T-helper 1 cell treated with Interleukin-12 subunit alpha and Interleukin-12 subunit beta and Interleukin-4 antibody, amounts not matched to agents 30 ng/mL and 1 ng/mL, for 36 hours (primary cell): ENCODE measurements around the gene SETD4. TPM values are rescaled to one million over a fixed set of nuclear protein-coding genes. Genes with fewer than 3 reads are reported as not detected.

Experiments
- intact Hi-C: fragments of 100-400 bp; cut with micrococcal nuclease; formaldehyde crosslinking; loops from one replicate; pipeline ENCODE4 v1.15.1; 2024
- total RNA-seq: library from RNA; stranded (reverse); gene quantifications from 2 replicates; pipeline ENCODE4 v1.2.3, GENCODE V29; 2022

Gene SETD4
- total RNA-seq, 1 donor from 2014 or later = 18.4 TPM

DNA sequence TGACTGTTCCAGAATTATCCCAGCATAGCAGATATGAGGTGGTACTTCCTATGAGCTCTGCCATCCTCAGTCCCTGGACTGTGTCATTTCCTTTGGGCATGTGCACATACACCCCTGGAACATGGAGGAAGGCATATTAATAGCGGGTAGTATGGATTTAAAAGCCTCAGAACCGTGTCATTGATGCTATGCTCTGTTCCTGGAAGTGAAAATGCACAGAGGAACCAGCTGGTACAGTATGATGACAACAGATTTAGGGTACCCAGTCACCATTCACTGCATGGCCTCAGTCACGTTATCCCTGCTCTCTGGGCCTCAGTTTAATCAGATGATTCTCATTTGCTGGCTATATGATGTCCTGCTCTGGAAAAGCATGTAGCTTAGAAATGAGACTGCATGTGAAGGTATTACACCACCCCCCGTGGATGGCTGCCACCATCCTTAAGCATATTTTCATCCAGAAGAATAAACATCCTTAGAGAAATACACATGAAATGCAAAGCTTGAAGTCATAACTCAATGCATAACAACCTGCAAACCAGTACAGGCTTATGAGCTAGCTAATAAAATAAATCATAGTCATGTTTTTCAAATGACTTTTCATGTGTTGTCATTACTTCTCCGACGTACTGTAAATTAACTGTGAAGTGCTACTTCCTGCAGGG lies 37.8 kb downstream of the SETD4 start:
- intact Hi-C loops = loop anchor here (10.0 kb wide), 1 partner anchor 618 kb away; no protein-coding TSS in a partner anchor

DNA sequence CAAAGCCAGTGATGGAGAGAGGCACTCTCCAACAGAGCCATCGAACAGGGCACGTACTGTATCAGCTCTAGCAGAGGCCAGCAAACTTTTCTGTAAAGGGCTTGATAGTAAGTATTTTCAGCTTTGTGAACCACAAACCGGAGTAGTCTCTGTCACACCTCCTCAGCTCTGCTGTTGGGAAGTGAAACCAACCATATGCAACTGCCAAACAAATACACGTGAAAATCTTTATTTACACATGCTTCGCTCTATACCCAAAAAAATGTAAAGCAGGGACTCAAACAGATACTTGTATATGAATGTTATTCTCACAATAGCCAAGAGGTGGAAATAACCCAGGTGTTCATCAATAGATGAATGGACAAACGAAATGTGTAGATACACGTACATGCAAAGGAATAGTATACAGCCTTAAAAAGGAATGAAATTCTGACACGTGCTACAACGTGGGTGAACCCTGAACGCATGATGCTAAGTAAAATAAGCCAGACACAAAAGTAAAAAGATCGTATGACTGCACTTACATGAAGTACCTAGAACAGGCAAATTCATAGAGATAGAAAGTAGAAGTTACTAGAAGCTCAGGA lies 39.0 kb downstream of the SETD4 start:
- intact Hi-C loops = loop anchor here (10.0 kb wide), 1 partner anchor 617 kb away; no protein-coding TSS in a partner anchor

- intact Hi-C loops = no loop called here
Measured at GRCh38 chr21:36015045-36015444, 45.3 kb downstream of the SETD4 start.

- intact Hi-C loops = no loop called here
Measured at GRCh38 chr21:36010801-36011200, 49.5 kb downstream of the SETD4 start.

- intact Hi-C loops = no loop called here
Measured at GRCh38 chr21:36008505-36008904, 51.8 kb downstream of the SETD4 start.

DNA sequence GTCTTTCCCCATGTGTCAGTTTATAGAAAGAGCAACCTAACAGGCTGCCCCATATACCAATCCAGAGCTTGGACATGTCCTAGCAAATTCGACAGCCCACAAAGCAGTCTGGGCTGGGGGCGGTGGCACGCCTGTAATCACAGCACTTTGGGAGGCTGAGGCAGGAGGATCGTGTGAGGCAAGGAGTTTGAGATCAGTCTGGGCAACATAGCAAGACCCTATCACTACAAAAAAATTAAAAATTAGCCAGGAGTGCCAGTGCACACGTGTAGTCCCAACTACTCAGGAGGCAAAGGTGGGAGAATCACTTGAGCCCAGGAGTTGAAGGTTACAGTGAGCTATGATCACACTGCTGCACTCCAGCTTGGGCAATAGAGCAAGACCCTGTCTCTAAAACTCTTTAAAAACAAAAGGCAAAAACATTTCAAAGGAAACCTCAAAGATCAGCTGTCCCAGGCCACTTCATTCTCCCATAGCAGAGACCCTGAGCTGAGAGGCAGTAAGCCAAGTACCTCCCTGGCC lies 54.4 kb downstream of the SETD4 start:
- intact Hi-C loops = no loop called here

GRCh38 chr21:36005018-36005417 lies 55.3 kb downstream of the SETD4 start:
- intact Hi-C loops = no loop called here

- intact Hi-C loops = no loop called here
Measured at GRCh38 chr21:36004441-36004840, 55.9 kb downstream of the SETD4 start.

GRCh38 chr21:36003776-36004175 lies 56.5 kb downstream of the SETD4 start:
- intact Hi-C loops = no loop called here

DNA sequence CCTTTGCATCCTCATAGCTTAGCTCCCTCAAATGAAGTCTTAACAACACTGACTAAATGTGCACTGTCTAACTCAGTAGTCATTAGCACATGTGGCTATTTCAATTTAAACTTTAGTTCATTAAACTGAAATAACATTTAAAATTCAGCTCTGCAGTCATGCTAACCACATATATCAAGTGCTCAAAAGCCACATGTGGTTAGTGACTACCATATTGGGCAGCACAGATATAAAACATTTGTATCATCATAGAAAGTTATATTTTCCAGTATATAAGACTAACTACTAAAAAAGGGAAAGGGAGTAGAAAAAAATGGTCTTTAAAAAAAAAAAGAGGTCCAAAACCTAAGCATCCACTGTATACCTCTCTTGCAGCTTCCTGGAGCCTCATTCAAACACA lies 64.1 kb downstream of the SETD4 start:
- intact Hi-C loops = no loop called here

GRCh38 chr21:35995522-35996088 lies 64.7 kb downstream of the SETD4 start:
- intact Hi-C loops = no loop called here

- intact Hi-C loops = no loop called here
Measured at GRCh38 chr21:35994613-35995012, 65.7 kb downstream of the SETD4 start.

- intact Hi-C loops = no loop called here
Measured at GRCh38 chr21:35993875-35994490, 66.3 kb downstream of the SETD4 start.

DNA sequence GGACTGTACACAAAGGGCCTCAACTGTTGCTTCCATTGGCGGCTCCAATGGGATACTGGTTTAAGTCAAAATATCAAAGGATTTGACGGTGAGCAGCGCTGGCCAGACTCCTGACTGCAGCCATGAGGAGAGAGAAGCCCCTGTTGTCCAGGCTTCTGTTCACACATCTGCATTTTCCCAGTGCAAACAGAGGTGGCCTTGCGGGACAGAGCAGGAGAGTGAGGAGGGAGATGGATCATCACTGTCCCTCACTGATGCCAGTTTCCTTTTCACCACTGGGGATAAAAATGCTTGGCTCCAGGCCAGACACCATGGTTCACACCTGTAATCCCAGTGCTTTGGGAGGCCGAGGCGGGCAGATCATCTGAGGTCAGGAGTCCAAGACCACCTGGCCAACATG lies 69.2 kb downstream of the SETD4 start:
- intact Hi-C loops = no loop called here

DNA sequence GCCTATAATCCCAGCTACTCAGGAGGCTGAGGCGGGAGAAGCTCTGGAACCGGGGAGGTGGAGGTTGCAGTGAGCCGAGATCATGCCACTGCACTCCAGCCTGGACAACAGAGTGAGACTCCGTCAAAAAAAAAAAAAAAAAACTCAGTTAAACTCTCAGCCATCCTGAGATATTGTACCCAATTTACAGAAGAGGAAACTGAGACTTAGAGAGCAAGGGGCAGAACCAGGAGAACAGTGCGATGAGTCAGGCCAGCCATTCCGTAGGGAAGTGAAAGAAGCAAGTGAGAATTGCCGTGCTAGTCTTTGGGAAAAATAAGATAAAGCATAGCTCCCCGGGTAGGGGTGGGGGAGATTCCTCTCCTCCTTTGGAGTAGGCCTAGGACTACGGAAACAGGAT lies 69.7 kb downstream of the SETD4 start:
- intact Hi-C loops = no loop called here

DNA sequence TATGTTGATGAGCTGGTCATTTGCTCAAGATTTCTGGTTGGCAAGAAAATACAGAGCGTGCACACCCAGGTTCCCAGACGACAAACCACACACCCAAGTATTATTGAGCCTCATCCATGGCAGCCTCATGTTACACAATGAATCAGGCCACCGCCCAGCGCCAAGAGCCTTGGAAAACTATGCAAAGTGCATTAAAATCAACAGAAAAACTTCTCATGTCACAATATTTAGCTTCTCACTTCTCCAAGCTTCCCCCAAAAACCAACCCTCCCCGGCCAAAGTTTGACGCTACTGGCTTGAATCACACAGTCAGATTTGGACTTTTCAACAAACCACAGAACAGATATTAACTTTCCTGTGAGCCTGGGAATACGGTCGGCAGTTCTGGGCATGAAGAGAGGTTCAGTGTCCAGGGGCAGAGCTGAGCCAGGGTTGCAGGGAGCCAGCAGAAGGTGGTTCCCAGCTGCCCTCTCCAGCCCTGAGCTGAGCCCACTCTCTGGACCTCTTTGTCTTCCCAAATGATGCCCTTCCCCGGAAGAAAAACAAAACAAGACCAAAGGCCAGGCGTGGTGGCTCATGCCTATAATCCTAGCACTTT lies 71.1 kb downstream of the SETD4 start:
- intact Hi-C loops = no loop called here

GRCh38 chr21:35988416-35989137 lies 71.7 kb downstream of the SETD4 start:
- intact Hi-C loops = no loop called here

GRCh38 chr21:35987475-35987874 lies 72.9 kb downstream of the SETD4 start:
- intact Hi-C loops = no loop called here

DNA sequence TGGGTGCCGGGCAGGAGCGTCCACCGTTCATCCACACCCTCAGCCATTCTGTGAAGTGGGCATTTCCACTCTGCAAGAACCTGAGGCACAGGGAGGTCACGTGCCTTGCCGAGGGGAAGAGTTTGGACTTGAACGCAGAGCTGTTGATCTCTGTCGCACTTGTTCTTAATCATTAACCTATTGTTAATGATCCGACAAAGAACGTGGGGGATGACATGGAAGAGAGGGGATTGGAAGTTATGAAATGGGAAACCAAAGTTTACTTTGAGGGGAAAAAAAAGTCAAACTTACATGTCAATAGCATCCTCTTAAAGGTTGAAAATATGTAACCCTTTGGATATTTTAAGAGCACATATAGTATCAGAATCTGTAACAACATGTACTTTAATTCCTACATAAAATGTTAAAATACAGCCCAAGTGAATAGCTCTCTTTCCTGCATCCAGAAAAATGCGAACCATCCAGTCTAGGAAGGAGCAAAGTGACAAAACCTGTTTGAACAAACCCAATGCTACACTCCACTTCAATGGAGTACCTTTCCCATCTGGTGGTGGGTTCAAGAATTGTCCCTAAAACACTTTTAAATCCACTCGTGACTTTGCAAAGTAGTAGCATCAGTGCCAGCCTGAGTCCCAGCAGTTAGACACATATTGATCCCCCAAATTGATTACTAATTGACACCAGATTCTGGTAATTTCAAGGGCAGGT lies 75.5 kb downstream of the SETD4 start:
- intact Hi-C loops = no loop called here
